HepG2 (cell line): ENCODE measurements around the gene DDI2. TPM values are rescaled to one million over a fixed set of nuclear protein-coding genes. Genes with fewer than 3 reads are reported as not detected.

Experiments used
- AGO2 ChIP-seq: fragments of 200-400 bp; formaldehyde crosslinking; optimal IDR thresholded peaks from 2 replicates; pipeline ENCODE3; 2017; ENCODE audit warnings: mild to moderate bottlenecking, low read depth, low read length, moderate library complexity
- CENPT ChIP-seq: sonication (generic); formaldehyde crosslinking; IDR thresholded peaks from 2 replicates; pipeline ENCODE4 v1.8.0; 2022; ENCODE audit warnings: low read depth, mild to moderate bottlenecking, moderate library complexity, missing genetic modification reagents
- ELF3 ChIP-seq: IDR thresholded peaks from 2 replicates; pipeline ENCODE4 v1.6.1; 2016; ENCODE audit warnings: missing genetic modification reagents, missing compliant biosample characterization
- GABPA ChIP-seq, 2 experiments: IDR thresholded peaks; 2 replicates each; pipeline ENCODE4 v1.6.1; 2011 to 2016; ENCODE audit warnings: low read depth in 2 of 2, low read length in 1 of 2, missing biosample characterization in 1 of 2, missing genetic modification characterization in 1 of 2
- GLI4 ChIP-seq: sonication (generic); formaldehyde crosslinking; IDR thresholded peaks from 2 replicates; pipeline ENCODE4 v1.5.1; 2020; ENCODE audit warnings: missing genetic modification reagents, mild to moderate bottlenecking, moderate library complexity, borderline replicate concordance
- HNF4A ChIP-seq: sonication (generic); formaldehyde crosslinking; IDR thresholded peaks from 2 replicates; pipeline ENCODE4 v1.4.0; 2020; ENCODE audit warnings: missing genetic modification reagents
- HOXA7 ChIP-seq: sonication (generic); formaldehyde crosslinking; IDR thresholded peaks from 2 replicates; pipeline ENCODE4 v1.8.1; 2022; ENCODE audit warnings: mild to moderate bottlenecking, missing genetic modification reagents, moderate library complexity
- MXI1 ChIP-seq: IDR thresholded peaks from 3 replicates; pipeline ENCODE4 v1.6.1; 2012; ENCODE audit warnings: low read depth, low read length, inconsistent platforms, borderline replicate concordance
- RBM22 ChIP-seq: fragments of 200-400 bp; formaldehyde crosslinking; optimal IDR thresholded peaks from 2 replicates; pipeline ENCODE3; 2017; ENCODE audit warnings: mild to moderate bottlenecking, low read length, moderate library complexity
- REPIN1 ChIP-seq: sonication (generic); formaldehyde crosslinking; IDR thresholded peaks from 2 replicates; pipeline ENCODE4 v1.8.0; 2022; ENCODE audit warnings: missing genetic modification reagents, low read depth, mild to moderate bottlenecking, borderline replicate concordance
- SNRNP70 ChIP-seq: fragments of 200-400 bp; formaldehyde crosslinking; IDR thresholded peaks from 2 replicates; pipeline ENCODE4 v1.6.1; 2017; ENCODE audit warnings: mild to moderate bottlenecking, low read depth, low read length, moderate library complexity
- TCF7 ChIP-seq: sonication (generic); IDR thresholded peaks from 2 replicates; pipeline ENCODE4 v1.6.1; 2016; ENCODE audit warnings: antibody characterized with exemption, low read depth
- ZEB1 ChIP-seq: IDR thresholded peaks from 2 replicates; pipeline ENCODE4 v1.6.1; 2012; ENCODE audit warnings: mild to moderate bottlenecking, low read depth, inconsistent platforms; ENCODE audit not compliant: insufficient replicate concordance
- ZNF33A ChIP-seq: sonication (generic); formaldehyde crosslinking; IDR thresholded peaks from 2 replicates; pipeline ENCODE4 v1.5.1; 2020; ENCODE audit warnings: missing genetic modification reagents, mild to moderate bottlenecking, moderate library complexity, borderline replicate concordance
- ZNF652 ChIP-seq: IDR thresholded peaks from 2 replicates; pipeline ENCODE4 v1.6.1; 2016; ENCODE audit warnings: low read depth, borderline replicate concordance
- ZNF773 ChIP-seq: sonication (generic); formaldehyde crosslinking; IDR thresholded peaks from 2 replicates; pipeline ENCODE4 v1.4.0; 2020; ENCODE audit warnings: missing genetic modification reagents, borderline replicate concordance
- polyA plus RNA-seq, 8 experiments: library from polyadenylated mRNA; depleted of rRNA in 3 of 8; stranded (reverse) in 7 of 8; unstranded in 1 of 8; fragments of >200 nt; fragmentation: Illumina TruSeq in 4 of 8; extraction: Trizol in 4 of 8; gene quantifications; 2 replicates each; pipeline versions ENCODE4 v1.2.1 to v1.2.3, GENCODE V29; 2011 to 2016; ENCODE audit warnings: low read depth in 4 of 8, missing spikeins in 1 of 8, mixed read lengths in 1 of 8; ENCODE audit not compliant: insufficient read depth in 1 of 8
- total RNA-seq, 5 experiments: library from RNA; depleted of rRNA; stranded (reverse); fragments of >200 nt; fragmentation: Illumina TruSeq; extraction: Trizol; gene quantifications; 2 replicates each; pipeline ENCODE4 v1.2.3, GENCODE V29; 2016; ENCODE audit warnings: low read depth in 1 of 5
- TF ChIP-seq, protein P1 (sequence below): sonication (generic); formaldehyde crosslinking; IDR thresholded peaks from 2 replicates; pipeline ENCODE4 v1.5.0; 2020; ENCODE audit warnings: missing genetic modification reagents
- TF ChIP-seq, protein P2 (sequence below): sonication (generic); formaldehyde crosslinking; IDR thresholded peaks from 2 replicates; pipeline ENCODE4 v1.5.0; 2020; ENCODE audit warnings: mild to moderate bottlenecking, missing genetic modification reagents
- TF ChIP-seq, protein P3 (sequence below): IDR thresholded peaks from 2 replicates; pipeline ENCODE4 v1.6.1; 2012; ENCODE audit warnings: low read length, improper control_type of control experiment
- TF ChIP-seq, protein P4 (sequence below), 2 experiments: sonication (generic) in 1 of 2; formaldehyde crosslinking in 1 of 2; IDR thresholded peaks; 2 replicates each; pipeline versions ENCODE4 v1.5.1 to v1.6.1; 2011 to 2020; ENCODE audit warnings: borderline replicate concordance in 1 of 2, low read depth in 1 of 2, low read length in 1 of 2, mild to moderate bottlenecking in 1 of 2, missing genetic modification reagents in 1 of 2, moderate library complexity in 1 of 2

Gene DDI2
- total and polyA plus RNA-seq, 2 of the 13 experiments (the other 11 are each of a cell fraction or from before 2014, with no cell fraction given), result 8.5 to 25.7 TPM

GRCh38 chr1:15684042-15684461, 66.8 kb downstream of the DDI2 start, which contains the start of gene PLEKHM2 (continued):
- TF ChIP-seq, protein P1, sequence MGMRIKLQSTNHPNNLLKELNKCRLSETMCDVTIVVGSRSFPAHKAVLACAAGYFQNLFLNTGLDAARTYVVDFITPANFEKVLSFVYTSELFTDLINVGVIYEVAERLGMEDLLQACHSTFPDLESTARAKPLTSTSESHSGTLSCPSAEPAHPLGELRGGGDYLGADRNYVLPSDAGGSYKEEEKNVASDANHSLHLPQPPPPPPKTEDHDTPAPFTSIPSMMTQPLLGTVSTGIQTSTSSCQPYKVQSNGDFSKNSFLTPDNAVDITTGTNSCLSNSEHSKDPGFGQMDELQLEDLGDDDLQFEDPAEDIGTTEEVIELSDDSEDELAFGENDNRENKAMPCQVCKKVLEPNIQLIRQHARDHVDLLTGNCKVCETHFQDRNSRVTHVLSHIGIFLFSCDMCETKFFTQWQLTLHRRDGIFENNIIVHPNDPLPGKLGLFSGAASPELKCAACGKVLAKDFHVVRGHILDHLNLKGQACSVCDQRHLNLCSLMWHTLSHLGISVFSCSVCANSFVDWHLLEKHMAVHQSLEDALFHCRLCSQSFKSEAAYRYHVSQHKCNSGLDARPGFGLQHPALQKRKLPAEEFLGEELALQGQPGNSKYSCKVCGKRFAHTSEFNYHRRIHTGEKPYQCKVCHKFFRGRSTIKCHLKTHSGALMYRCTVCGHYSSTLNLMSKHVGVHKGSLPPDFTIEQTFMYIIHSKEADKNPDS, result no peak
- TF ChIP-seq, protein P2, sequence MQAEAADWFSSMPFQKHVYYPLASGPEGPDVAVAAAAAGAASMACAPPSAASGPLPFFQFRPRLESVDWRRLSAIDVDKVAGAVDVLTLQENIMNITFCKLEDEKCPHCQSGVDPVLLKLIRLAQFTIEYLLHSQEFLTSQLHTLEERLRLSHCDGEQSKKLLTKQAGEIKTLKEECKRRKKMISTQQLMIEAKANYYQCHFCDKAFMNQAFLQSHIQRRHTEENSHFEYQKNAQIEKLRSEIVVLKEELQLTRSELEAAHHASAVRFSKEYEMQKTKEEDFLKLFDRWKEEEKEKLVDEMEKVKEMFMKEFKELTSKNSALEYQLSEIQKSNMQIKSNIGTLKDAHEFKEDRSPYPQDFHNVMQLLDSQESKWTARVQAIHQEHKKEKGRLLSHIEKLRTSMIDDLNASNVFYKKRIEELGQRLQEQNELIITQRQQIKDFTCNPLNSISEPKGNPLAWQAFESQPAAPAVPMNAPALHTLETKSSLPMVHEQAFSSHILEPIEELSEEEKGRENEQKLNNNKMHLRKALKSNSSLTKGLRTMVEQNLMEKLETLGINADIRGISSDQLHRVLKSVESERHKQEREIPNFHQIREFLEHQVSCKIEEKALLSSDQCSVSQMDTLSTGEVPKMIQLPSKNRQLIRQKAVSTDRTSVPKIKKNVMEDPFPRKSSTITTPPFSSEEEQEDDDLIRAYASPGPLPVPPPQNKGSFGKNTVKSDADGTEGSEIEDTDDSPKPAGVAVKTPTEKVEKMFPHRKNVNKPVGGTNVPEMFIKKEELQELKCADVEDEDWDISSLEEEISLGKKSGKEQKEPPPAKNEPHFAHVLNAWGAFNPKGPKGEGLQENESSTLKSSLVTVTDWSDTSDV (CRISPR knock-in tag), result no peak
- TF ChIP-seq ELF3 (CRISPR knock-in tag), result 0 out of 2 replicates have a peak, but pooled peaks have one; percentile 13
- TF ChIP-seq ZNF652 (CRISPR knock-in tag), result no peak
- TF ChIP-seq, protein P3, sequence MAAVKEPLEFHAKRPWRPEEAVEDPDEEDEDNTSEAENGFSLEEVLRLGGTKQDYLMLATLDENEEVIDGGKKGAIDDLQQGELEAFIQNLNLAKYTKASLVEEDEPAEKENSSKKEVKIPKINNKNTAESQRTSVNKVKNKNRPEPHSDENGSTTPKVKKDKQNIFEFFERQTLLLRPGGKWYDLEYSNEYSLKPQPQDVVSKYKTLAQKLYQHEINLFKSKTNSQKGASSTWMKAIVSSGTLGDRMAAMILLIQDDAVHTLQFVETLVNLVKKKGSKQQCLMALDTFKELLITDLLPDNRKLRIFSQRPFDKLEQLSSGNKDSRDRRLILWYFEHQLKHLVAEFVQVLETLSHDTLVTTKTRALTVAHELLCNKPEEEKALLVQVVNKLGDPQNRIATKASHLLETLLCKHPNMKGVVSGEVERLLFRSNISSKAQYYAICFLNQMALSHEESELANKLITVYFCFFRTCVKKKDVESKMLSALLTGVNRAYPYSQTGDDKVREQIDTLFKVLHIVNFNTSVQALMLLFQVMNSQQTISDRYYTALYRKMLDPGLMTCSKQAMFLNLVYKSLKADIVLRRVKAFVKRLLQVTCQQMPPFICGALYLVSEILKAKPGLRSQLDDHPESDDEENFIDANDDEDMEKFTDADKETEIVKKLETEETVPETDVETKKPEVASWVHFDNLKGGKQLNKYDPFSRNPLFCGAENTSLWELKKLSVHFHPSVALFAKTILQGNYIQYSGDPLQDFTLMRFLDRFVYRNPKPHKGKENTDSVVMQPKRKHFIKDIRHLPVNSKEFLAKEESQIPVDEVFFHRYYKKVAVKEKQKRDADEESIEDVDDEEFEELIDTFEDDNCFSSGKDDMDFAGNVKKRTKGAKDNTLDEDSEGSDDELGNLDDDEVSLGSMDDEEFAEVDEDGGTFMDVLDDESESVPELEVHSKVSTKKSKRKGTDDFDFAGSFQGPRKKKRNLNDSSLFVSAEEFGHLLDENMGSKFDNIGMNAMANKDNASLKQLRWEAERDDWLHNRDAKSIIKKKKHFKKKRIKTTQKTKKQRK, result no peak
- no peak for TF ChIP-seq ZEB1
- no peak for TF ChIP-seq ZNF33A (CRISPR knock-in tag)
- TF ChIP-seq TCF7, result no peak
- TF ChIP-seq MXI1, result no peak
- TF ChIP-seq GLI4 (CRISPR knock-in tag), result no peak
- no peak for TF ChIP-seq AGO2
- TF ChIP-seq RBM22, result no peak
- TF ChIP-seq, protein P4, sequence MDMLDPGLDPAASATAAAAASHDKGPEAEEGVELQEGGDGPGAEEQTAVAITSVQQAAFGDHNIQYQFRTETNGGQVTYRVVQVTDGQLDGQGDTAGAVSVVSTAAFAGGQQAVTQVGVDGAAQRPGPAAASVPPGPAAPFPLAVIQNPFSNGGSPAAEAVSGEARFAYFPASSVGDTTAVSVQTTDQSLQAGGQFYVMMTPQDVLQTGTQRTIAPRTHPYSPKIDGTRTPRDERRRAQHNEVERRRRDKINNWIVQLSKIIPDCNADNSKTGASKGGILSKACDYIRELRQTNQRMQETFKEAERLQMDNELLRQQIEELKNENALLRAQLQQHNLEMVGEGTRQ (IDR thresholded peaks at IDR 0.05; ENCODE audit: low read depth, low read length), result no peak
- TF ChIP-seq, protein P4 (CRISPR knock-in tag; IDR thresholded peaks at IDR 0.05; ENCODE audit: borderline replicate concordance), result no peak
- TF ChIP-seq HOXA7, result no peak
- TF ChIP-seq ZNF773 (CRISPR knock-in tag), result no peak
- TF ChIP-seq REPIN1 (CRISPR knock-in tag), result no peak
- TF ChIP-seq GABPA (IDR thresholded peaks at IDR 0.05; ENCODE audit: low read depth, low read length), result peak; percentile 46
- no peak for TF ChIP-seq GABPA (CRISPR knock-in tag; IDR thresholded peaks at IDR 0.05; ENCODE audit: low read depth)
- no peak for TF ChIP-seq CENPT (CRISPR knock-in tag)
- no peak for TF ChIP-seq HNF4A (CRISPR knock-in tag)
- TF ChIP-seq SNRNP70, result no peak
